Breast epithelium (tissue), 4 donors: ENCODE measurements around the gene ADIPOQ. TPM values are rescaled to one million over a fixed set of nuclear protein-coding genes. Genes with fewer than 3 reads are reported as not detected.
"Not testable (repeated sequence)": the region's sequence is repeated elsewhere in the genome, so short reads cannot be mapped to it uniquely, and the experiment has no call there.

Source experiments
- DNase-seq, 2 donors: peaks; one replicate each; pipeline ENCODE4 v3.0.0-alpha.2; 2019; ENCODE audit warnings: low spot score in 2 of 2
- H3K27ac ChIP-seq, 2 donors: fragments of 200-600 bp; sonication (generic) in 1 of 2; one replicate each; pipeline ENCODE4 v1.5.1; 2016 to 2019; ENCODE audit warnings: mild to moderate bottlenecking in 1 of 2
- H3K27me3 ChIP-seq, 2 donors: fragments of 200-600 bp; sonication (generic) in 1 of 2; one replicate each; pipeline versions ENCODE4 v1.5.1 to v1.6.0; 2017 to 2019; ENCODE audit warnings: control low read depth in 1 of 2, mild to moderate bottlenecking in 1 of 2
- H3K36me3 ChIP-seq: fragments of 200-600 bp; one replicate; pipeline ENCODE4 v1.5.1; 2019
- H3K4me1 ChIP-seq, 2 donors: fragments of 200-600 bp; sonication (generic); one replicate each; pipeline ENCODE4 v1.5.1; 2016 to 2019; ENCODE audit warnings: control low read depth in 1 of 2
- H3K4me3 ChIP-seq, 3 donors: fragments of 200-600 bp; sonication (generic); 1 replicate in 2 of 3; 2 replicates in 1 of 3; pipeline ENCODE4 v1.5.1; 2016 to 2019; ENCODE audit warnings: mild to moderate bottlenecking in 3 of 3, moderate library complexity in 2 of 3
- H3K9me3 ChIP-seq, 2 donors: fragments of 200-600 bp; sonication (generic) in 1 of 2; one replicate each; pipeline ENCODE4 v1.5.1; 2016 to 2019; ENCODE audit warnings: control low read depth in 1 of 2
- CTCF ChIP-seq, 3 donors: fragments of 450-650 bp; IDR thresholded peaks; one replicate each; pipeline ENCODE4 v1.5.1; 2016 to 2017; ENCODE audit warnings: antibody characterized with exemption in 3 of 3, mild to moderate bottlenecking in 3 of 3, moderate library complexity in 3 of 3
- POLR2A ChIP-seq: fragments of 450-650 bp; IDR thresholded peaks from one replicate; pipeline ENCODE4 v1.6.1; 2016; ENCODE audit warnings: antibody characterized with exemption, mild to moderate bottlenecking, moderate library complexity
- POLR2AphosphoS5 ChIP-seq, 3 donors: sonication (generic); formaldehyde crosslinking; IDR thresholded peaks; one replicate each; pipeline ENCODE4 v1.6.1; 2017; ENCODE audit warnings: antibody characterized with exemption in 3 of 3
- intact Hi-C: fragments of 100-400 bp; cut with DNase I; formaldehyde crosslinking; loops from one replicate; pipeline ENCODE4 v1.15.1; 2023; ENCODE audit warnings: low total_unique reads
- total RNA-seq, 3 donors: library from RNA; depleted of rRNA; stranded (reverse); fragments of >200 nt; gene quantifications; one replicate each; pipeline ENCODE4 v1.1.0, GENCODE V29; 2016

ADIPOQ gene
- total RNA-seq, 3 donors from 2014 or later, result 137 to 2,151 (median 208) TPM

GRCh38 chr3:186806089-186807055 lies 36.1 kb upstream of the ADIPOQ start, which contains the start of gene RFC4:
RFC4 (minus strand) TSS chr3:186806482; CDS start chr3:186804713, 1,769 bp downstream.
- H3K27me3 ChIP-seq, result no peaks in the 10 kb centered on the region
- intact Hi-C loops, result no loop called here
- H3K4me1 ChIP-seq, result peaks cover 0 to 3% of the 10 kb centered on the region in 2 donors
- H3K9me3 ChIP-seq, result no peaks in the 10 kb centered on the region
- TF ChIP-seq POLR2AphosphoS5 (IDR thresholded peaks at IDR 0.05) (peak; percentile 53 to 80 (median 67)), CTCF (IDR thresholded peaks at IDR 0.05) (no peak), POLR2A (peak; percentile 45)
- DNase-seq, result peak; percentile 77 to 88
- no peaks in the 10 kb centered on the region for H3K36me3 ChIP-seq
- peak within 1 kb of the TSS; percentile 93 to 95 for H3K27ac ChIP-seq
- peak within 1 kb of the TSS; percentile 63 to 83 (median 64) for H3K4me3 ChIP-seq

GRCh38 chr3:186807231-186807630 lies 35.3 kb upstream of the ADIPOQ start:
- Histone ChIP-seq H3K4me1 (peaks cover 0 to 3% of the 10 kb centered on the region in 2 donors), H3K4me3 (peak overlapping the region in 2 of 3 donors; percentile 64 to 83), H3K27me3 (no peaks in the 10 kb centered on the region), H3K9me3 (no peaks in the 10 kb centered on the region), H3K36me3 (no peaks in the 10 kb centered on the region), H3K27ac (peak overlapping the region; percentile 93 to 95)
- intact Hi-C loops, result no loop called here
- DNase-seq, result no peak
- TF ChIP-seq POLR2A (no peak), POLR2AphosphoS5 (IDR thresholded peaks at IDR 0.05) (no peak), CTCF (IDR thresholded peaks at IDR 0.05) (no peak)

GRCh38 chr3:186810336-186810996 lies 32.0 kb upstream of the ADIPOQ start:
- intact Hi-C loops, result no loop called here
- no peaks in the 10 kb centered on the region for H3K9me3 ChIP-seq
- DNase-seq, result no peak
- no peak overlapping the region for H3K27ac ChIP-seq
- peaks cover 0 to 4% of the 10 kb centered on the region in 2 donors for H3K27me3 ChIP-seq
- no peak for TF ChIP-seq CTCF (IDR thresholded peaks at IDR 0.05)
- no peak for TF ChIP-seq POLR2A
- TF ChIP-seq POLR2AphosphoS5 (IDR thresholded peaks at IDR 0.05), result no peak
- peaks cover 0 to 1% of the 10 kb centered on the region in 2 donors for H3K4me1 ChIP-seq
- H3K4me3 ChIP-seq, result no peak overlapping the region
- no peaks in the 10 kb centered on the region for H3K36me3 ChIP-seq

- H3K27me3 ChIP-seq, H3K4me1 ChIP-seq, H3K27ac ChIP-seq, H3K4me3 ChIP-seq, DNase-seq, H3K36me3 ChIP-seq, intact Hi-C loops, H3K9me3 ChIP-seq: not testable (repeated sequence)
Measured at GRCh38 chr3:186811313-186811712, 31.2 kb upstream of the ADIPOQ start.

GRCh38 chr3:186814100-186814499 lies 28.4 kb upstream of the ADIPOQ start:
- intact Hi-C loops, result no loop called here
- peaks cover 0 to 4% of the 10 kb centered on the region in 2 donors for H3K27me3 ChIP-seq
- H3K4me1 ChIP-seq, result no peaks in the 10 kb centered on the region
- no peak for DNase-seq
- TF ChIP-seq POLR2AphosphoS5 (IDR thresholded peaks at IDR 0.05) (no peak), POLR2A (no peak), CTCF (IDR thresholded peaks at IDR 0.05) (no peak)
- H3K36me3 ChIP-seq, result no peaks in the 10 kb centered on the region
- no peak overlapping the region for H3K27ac ChIP-seq
- no peak overlapping the region for H3K4me3 ChIP-seq
- no peaks in the 10 kb centered on the region for H3K9me3 ChIP-seq
